Activated naive CD4-positive, alpha-beta T cell treated with anti-CD3 and anti-CD28 coated beads, Interleukin-2, amount 50 U/mL, for 16 hours (primary cell): ENCODE measurements around the gene KCNH8.

ENCODE experiments used
- DNase-seq: peaks from one replicate; pipeline ENCODE4 v3.0.0-alpha.2; 2020

The KCNH8 gene

DNA sequence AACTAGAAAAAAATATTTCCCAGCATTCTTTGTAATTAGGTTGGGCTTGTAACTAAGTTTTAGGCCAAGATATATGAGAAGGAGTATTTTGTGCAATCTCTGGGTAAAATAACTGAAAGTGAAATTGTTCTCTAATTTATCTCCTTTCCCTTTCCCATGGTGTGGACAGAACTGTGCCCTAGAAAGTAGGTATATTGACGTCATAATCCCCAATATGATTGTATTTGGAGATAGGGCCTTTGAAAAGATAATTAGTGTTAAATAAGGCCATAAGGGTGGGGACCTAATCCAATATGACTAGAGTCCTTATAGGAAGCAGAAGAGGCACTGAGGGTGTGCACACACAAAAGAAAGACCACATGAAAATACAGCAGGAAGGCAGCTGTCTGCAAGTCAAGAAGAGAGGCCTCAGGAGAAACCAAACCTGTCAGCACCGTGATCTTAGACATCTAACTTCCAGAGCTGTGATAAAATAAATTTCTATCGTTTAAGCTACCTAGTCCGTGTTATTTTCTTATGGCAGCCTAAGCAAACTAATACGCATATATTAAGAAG lies 106.6 kb downstream of the KCNH8 start:
- DNase-seq: no peak

DNA sequence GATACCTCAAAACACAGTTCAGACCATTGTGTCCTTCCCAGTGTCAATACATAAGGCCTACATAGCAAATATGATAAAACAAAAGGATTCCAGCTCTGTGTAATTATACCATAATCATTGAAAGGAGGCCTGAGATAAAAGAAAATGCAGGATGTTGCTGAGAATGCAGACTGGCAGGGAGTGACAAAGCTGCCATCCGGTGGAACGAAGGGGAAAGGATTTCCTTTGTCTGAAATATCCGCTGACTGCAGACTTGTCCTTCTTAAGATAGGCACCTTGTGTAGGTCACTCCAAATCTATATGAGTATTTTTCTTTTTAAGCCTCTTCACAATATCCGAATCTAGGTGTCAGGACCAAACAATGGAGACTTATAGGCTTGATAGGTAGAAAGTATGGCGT lies 108.0 kb downstream of the KCNH8 start:
- no peak for DNase-seq

- no peak for DNase-seq
These were observed 115.3 kb downstream of the KCNH8 start for GRCh38 chr3:19263606-19264005.

DNA sequence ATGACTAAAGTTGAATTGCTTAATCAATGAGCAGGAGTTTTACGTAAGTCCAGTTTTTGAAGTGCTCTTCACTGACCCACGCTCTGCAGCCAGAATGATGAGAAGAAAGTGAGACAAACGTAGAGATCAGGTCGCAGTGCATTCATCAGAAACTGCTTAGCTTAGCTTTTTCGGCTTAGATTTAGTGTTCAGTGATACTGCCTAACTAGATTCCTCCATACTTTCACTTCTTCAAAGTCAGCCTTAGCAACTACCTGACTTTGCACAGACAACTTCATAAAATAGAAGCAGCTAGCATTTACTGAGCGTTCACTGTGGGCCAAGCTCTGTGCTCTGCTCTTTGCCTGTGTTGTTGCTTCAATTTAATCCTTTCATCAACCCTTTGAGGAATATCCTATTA lies 116.1 kb downstream of the KCNH8 start:
- DNase-seq: no peak

GRCh38 chr3:19267040-19267439 lies 118.7 kb downstream of the KCNH8 start:
- DNase-seq: no peak

DNA sequence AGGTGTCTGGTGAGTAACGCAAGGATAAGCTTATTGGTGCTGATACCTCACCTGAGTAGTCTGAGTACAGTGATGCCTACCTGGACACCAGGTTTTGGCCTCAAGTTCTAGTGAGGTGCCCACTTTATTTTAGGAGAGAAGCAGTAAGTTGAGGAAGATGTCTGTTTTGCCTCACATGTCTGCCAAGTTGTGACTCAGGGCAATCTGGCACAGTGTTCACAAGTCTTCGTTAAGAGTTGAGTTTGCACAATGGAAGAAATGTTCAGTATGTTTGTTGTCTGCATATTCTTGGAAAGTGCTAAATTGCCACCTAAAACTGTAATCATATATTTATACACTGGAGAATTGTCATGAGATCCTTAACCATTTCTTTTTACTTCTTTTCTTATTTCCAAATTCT lies 122.2 kb downstream of the KCNH8 start:
- DNase-seq: no peak

GRCh38 chr3:19272296-19272695 lies 124.0 kb downstream of the KCNH8 start:
- DNase-seq: no peak

GRCh38 chr3:19273091-19273490 lies 124.8 kb downstream of the KCNH8 start:
- no peak for DNase-seq

DNA sequence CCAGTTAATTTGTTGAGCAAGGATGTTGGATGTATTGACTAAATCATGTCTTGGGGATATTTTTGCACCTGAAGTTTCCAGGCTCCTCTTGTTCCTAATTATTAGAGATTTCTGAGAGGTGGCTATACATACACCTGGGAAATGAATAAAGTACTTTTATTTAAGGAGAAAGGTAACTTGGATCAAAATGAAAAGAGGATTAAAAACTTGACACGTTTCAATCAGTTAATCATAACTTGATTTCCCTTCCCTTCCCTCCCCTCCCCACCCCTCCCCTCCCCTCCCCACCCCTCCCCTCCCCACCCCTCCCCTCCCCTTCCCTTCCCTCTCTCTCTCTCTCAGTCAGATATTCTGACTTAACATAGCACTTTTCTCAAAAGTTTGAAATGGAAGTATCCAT lies 126.3 kb downstream of the KCNH8 start:
- no peak for DNase-seq

DNA sequence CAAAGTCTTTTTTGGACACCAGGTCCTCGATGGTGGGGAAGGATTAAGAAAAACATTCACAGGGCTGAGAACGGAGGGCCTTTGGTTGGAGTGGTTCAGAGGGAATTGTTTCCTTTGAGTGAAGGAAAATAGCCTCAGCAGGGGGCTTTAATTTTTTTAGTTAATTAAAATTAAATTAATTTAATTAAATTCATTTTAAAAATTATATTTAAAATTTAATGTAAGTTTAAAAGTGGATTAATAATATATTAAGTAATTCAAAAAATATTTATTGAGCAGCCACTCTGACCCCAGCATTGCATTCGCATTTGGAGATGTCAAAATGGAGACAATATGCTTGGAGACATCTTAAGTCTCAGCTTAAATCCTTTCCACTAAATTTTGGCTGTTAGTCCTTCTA lies 136.7 kb downstream of the KCNH8 start:
- DNase-seq: no peak

- DNase-seq: no peak
These were observed 145.0 kb downstream of the KCNH8 start for GRCh38 chr3:19293295-19293694.

DNA sequence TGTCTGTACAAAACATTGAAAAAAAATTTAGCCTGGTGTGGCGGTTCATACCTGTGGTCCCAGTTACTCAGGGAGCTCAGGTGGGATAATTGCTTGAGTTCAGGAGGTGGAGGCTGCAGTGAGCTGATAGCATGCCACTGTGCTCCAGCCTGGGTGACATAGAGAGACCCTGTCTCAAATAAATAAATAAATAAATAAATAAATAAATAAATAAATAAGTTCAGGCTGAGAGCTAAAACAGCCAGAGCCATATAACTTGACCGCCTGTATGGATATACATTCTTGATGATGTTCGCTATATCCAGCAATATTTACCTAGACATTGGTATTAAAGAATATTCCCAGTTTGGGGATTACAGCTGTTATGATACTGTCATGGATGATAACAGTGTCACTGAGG lies 146.9 kb downstream of the KCNH8 start:
- DNase-seq: no peak

GRCh38 chr3:19331931-19332330 lies 183.6 kb downstream of the KCNH8 start:
- DNase-seq: no peak

- no peak for DNase-seq
These were observed 185.8 kb downstream of the KCNH8 start for GRCh38 chr3:19334120-19334519.

DNA sequence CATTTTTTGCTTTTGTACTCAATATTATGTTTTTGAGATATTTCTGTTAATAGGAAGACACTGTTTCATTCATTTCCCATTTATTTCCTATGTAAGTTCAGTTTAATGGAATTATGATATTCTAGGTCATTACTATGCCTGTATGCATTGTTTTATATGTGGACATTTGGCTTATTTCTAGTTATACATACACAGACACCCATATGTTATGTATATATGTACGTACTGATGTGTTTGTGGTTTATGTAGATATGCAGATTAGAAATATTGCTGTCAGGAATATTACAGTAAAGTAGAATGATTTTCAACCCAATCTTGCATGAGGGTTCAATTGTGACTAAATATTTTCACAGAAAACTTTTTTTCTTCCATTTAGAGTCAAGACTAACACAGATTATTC lies 190.5 kb downstream of the KCNH8 start:
- DNase-seq: no peak

GRCh38 chr3:19342389-19342788 lies 194.1 kb downstream of the KCNH8 start:
- no peak for DNase-seq

GRCh38 chr3:19346759-19347158 lies 198.4 kb downstream of the KCNH8 start:
- DNase-seq: no peak

DNA sequence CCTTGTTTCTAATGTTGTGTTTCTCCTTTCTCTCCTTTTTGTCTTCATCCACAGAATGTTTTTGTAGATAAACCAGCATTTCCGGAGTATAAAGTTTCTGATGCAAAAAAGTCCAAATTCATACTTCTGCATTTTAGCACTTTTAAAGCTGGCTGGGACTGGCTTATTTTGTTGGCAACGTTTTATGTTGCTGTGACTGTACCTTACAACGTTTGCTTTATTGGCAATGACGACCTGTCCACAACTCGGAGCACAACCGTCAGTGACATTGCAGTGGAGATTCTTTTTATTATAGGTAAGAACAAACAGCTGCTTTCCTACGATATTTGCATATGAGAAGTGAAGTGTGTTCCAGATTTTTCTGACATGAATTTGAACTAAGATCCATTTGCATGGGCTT lies 199.4 kb downstream of the KCNH8 start:
- no peak for DNase-seq

DNA sequence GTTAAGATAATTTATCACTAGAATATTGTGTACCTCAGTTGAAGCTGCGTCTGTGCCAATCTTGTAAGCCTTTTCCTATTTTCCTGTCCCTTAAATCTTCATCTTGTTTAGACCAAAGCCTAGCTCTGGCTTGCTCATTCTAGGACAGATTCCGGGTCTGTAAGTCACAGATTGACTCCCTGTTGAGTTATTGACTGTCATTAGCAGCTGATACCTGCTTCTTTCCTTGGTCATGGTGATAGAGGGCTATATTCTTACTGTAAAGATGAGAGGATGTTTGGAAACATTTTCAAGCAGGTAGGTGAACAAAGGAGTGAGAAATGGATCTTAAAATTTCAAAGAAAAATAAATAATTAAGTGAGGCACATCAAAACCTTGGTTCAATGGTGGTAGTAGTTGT lies 200.2 kb downstream of the KCNH8 start:
- no peak for DNase-seq

- no peak for DNase-seq
These were observed 200.7 kb downstream of the KCNH8 start for GRCh38 chr3:19348941-19349564.

DNA sequence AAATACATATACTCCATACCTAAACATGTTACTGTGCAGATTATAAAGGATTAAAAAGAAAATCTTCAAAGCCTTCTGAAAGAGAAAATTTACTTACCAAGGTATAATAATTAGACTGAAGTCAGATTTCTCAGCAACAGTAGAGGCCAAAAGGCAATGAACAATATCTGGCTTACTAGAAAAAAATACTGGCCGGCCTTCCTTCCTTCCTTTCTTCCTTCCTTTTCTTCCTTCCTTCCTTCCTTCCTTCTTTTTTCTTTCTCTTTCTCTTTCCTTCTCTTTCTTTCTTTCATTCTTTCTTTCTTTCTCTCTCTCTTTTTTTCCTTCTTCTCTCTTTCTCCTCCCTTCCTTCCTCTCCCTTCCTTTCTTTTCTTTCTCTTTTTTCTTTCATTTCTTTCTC lies 209.6 kb downstream of the KCNH8 start:
- DNase-seq: no peak

DNA sequence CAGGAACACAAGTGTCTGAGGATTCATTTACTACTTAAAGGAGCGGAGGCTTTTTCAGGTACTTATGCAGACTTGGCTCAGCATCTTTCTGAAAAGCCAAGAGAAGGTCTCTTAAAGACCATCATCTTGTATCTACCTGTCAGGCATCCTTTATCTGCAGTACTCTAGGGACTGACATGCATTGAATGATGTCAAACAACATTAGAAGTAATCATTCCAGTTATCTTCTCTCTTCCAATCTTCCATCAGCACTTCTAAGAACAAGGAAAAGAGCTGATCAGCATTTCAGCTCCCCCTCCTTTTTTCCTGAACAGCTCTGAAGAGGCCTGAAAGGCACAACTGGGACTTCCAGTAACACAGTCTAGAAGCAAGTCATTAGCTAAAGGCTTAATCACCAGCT lies 214.8 kb downstream of the KCNH8 start:
- no peak for DNase-seq

DNA sequence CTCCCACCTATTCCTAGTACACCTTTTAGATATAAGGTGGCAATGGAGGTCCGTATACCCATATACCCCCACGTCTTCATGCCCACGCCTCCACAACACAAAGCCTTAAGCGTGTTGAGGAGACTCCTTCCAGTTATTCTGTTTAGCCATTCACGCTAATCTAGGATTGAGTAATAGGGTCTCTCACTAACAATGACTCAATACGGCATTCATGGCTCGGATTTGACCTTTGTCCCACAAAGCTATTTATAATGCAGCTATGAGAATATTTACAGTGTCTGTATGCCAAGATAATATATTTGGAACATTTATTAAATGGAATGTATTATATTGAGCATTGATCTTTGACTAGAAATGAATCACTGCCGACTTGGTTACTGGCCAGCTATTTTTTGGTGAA lies 215.8 kb downstream of the KCNH8 start:
- no peak for DNase-seq

DNA sequence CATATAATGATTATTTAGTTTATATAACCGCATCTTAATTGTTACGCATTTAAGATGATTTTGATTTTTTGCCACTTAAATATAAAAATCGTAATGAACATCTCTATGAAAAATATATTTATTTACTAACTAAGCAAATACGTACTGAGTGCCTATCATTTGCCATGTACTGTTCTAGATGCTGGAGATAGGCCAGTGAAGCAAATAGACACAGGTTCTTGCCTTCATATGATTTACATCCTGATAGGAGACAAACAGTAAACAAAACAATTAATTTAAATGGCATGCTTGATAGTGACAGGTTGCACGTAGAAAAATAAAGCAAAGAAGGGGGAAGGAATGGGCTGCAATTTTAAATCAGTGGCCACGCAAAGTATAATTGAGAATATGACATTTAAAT lies 217.2 kb downstream of the KCNH8 start:
- no peak for DNase-seq

- DNase-seq: no peak
These were observed 236.6 kb downstream of the KCNH8 start for GRCh38 chr3:19384868-19385267.

DNA sequence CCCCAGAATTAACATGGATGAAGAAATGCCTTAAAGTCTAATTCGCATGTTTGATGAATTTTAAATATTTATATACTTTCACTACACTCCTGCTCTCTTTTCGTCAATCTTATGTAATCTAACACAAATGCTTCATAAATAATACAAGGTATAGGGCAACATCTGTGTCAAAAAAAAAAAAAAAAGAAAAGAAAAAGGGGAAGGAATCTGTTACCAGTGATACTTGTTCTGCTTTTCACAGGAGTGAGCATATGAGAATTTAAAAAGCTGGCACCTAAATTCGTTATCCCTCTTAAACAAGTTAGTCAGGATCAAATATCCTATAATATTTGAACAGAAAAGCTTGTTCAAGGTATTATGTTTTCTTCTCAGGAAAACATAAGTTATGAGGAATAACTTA lies 243.8 kb downstream of the KCNH8 start:
- no peak for DNase-seq
